GM20000 (cell line): ENCODE results near the gene ZNF629.

Experiments
- DNase-seq: peaks from one replicate; pipeline ENCODE4 v3.0.0; 2012; ENCODE audit warnings: low spot score
- CTCF ChIP-seq: IDR thresholded peaks from 2 replicates; pipeline ENCODE4 v1.5.1; 2012; ENCODE audit warnings: mild to moderate bottlenecking, control low read depth; ENCODE audit errors: extremely low read depth, missing control alignments

The ZNF629 gene

GRCh38 chr16:30736995-30737793 is 49.8 kb downstream of the ZNF629 start:
- no peak for TF ChIP-seq CTCF
- DNase-seq, result no peak

GRCh38 chr16:30731411-30731810 is 55.6 kb downstream of the ZNF629 start:
- no peak for TF ChIP-seq CTCF
- no peak for DNase-seq

GRCh38 chr16:30728899-30729672 is 57.9 kb downstream of the ZNF629 start:
- DNase-seq, result no peak
- TF ChIP-seq CTCF, result no peak
